Measurements from ENCODE around the gene WWTR1. TPM values are rescaled to one million over a fixed set of nuclear protein-coding genes. Genes with fewer than 3 reads are reported as not detected.

The WWTR1 gene
- total RNA-seq, 1 experiment from 2014 or later, result 24.4 TPM

DNA sequence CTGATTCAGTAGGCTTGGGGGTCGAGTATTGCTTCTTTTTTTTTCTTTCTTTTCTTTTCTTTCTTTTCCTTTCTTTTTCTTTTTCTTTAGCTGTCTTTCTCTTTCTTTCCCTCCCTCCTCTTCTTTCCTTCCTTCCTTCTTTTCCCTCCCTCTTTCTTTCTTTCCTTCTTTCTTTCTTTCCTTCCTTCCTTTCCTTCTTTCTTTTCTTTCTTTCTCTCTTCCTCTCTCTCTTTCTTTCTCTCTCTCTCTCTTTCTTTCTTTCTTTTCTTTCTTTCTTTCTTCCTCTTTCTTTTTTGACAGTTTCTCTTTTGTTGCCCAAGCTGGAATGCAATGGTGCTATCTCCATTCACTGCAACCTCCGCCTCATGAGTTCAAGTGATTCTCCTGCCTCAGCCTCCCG is 147.3 kb downstream of the WWTR1 start:
- Histone ChIP-seq H3K9ac (ENCODE audit: extremely low read depth, insufficient read length, low read length) (no peak overlapping the region), H2BK15ac (ENCODE audit: low read depth, low read length) (no peak overlapping the region), H4K5ac (ENCODE audit: insufficient read length, low read depth, low read length) (no peak overlapping the region), H4K91ac (ENCODE audit: insufficient read length, low read depth, low read length) (no peak overlapping the region), H3K27me3 (ENCODE audit: insufficient read depth, low read length) (no peaks in the 10 kb centered on the region), H3K23ac (ENCODE audit: insufficient read length, low read depth, low read length) (no peak overlapping the region), H3K27ac (ENCODE audit: insufficient read length, low read depth, low read length) (no peak overlapping the region), H3K56ac (ENCODE audit: insufficient read length, low read depth, low read length) (no peak overlapping the region), H3K23me2 (ENCODE audit: insufficient read length, low read depth, low read length, poor library complexity, severe bottlenecking) (no peaks in the 10 kb centered on the region), H2AFZ (ENCODE audit: low read length) (no peak overlapping the region), H3K9me3 (ENCODE audit: control insufficient read depth, low read depth, low read length) (no peaks in the 10 kb centered on the region), H2BK5ac (ENCODE audit: insufficient read length, low read length) (no peak overlapping the region), H4K20me1 (ENCODE audit: control insufficient read depth, insufficient read depth, insufficient read length) (no peaks in the 10 kb centered on the region), H3K18ac (ENCODE audit: insufficient read length, low read depth, low read length) (no peak overlapping the region), H3T11ph (ENCODE audit: low read length) (no peak overlapping the region), H2AK5ac (ENCODE audit: insufficient read length, low read length) (no peak overlapping the region), H2BK12ac (ENCODE audit: insufficient read length, low read depth, low read length) (no peak overlapping the region), H3K4ac (ENCODE audit: low read depth, low read length) (no peak overlapping the region), H3K4me2 (ENCODE audit: insufficient read depth, insufficient read length, low read length) (no peak overlapping the region), H4K8ac (replicated peaks; ENCODE audit: insufficient read length, low read depth, low read length) (no peak overlapping the region), H3K4me1 (ENCODE audit: insufficient read depth, low read length) (no peaks in the 10 kb centered on the region), H2BK20ac (ENCODE audit: low read depth, low read length, poor library complexity, severe bottlenecking) (no peak overlapping the region), H3K79me2 (ENCODE audit: insufficient read depth, low read length) (no peaks in the 10 kb centered on the region), H2BK120ac (ENCODE audit: low read depth, low read length, poor library complexity, severe bottlenecking) (no peak overlapping the region), H3K79me1 (ENCODE audit: insufficient read depth, low read depth, low read length, poor library complexity, severe bottlenecking) (no peaks in the 10 kb centered on the region), H3K14ac (ENCODE audit: insufficient read depth, low read length) (no peak overlapping the region)
- peaks cover 1% of the 10 kb centered on the region for H3K27me3 Mint-ChIP-seq (ENCODE audit: low read depth)
- no peak for DNase-seq
- H3K4me3 Mint-ChIP-seq, result no peak overlapping the region
- TF ChIP-seq, protein P1, sequence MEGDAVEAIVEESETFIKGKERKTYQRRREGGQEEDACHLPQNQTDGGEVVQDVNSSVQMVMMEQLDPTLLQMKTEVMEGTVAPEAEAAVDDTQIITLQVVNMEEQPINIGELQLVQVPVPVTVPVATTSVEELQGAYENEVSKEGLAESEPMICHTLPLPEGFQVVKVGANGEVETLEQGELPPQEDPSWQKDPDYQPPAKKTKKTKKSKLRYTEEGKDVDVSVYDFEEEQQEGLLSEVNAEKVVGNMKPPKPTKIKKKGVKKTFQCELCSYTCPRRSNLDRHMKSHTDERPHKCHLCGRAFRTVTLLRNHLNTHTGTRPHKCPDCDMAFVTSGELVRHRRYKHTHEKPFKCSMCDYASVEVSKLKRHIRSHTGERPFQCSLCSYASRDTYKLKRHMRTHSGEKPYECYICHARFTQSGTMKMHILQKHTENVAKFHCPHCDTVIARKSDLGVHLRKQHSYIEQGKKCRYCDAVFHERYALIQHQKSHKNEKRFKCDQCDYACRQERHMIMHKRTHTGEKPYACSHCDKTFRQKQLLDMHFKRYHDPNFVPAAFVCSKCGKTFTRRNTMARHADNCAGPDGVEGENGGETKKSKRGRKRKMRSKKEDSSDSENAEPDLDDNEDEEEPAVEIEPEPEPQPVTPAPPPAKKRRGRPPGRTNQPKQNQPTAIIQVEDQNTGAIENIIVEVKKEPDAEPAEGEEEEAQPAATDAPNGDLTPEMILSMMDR (conservative IDR thresholded peaks at IDR 0.05), result no peak
- no peak overlapping the region for H3K27ac Mint-ChIP-seq
- H3K9me3 Mint-ChIP-seq, result no peaks in the 10 kb centered on the region; a peak in 1 of 5 replicates
- H3K36me3 Mint-ChIP-seq (ENCODE audit: insufficient read depth in 1 of 3, low read depth in 3 of 3), result no peaks in the 10 kb centered on the region
- WGBS (ENCODE audit: extremely low coverage, insufficient read length, low lambda C conversion rate), result no CpG with 5 or more reads among the region's 3 CpGs
- peaks cover 8% of the 10 kb centered on the region in 2 experiments for H3K4me1 Mint-ChIP-seq
